BLaER1 treated with 17β-estradiol and CSF1 and Interleukin-3, amounts not matched to agents 10 nM and 100 nM (cell line): ENCODE measurements around the gene ZNF184.
"Not testable (repeated sequence)": the region's sequence is repeated elsewhere in the genome, so short reads cannot be mapped to it uniquely, and the experiment has no call there.

Source experiments
- H3K27ac ChIP-seq, 11 experiments: shearing (Covaris generic); formaldehyde crosslinking; 2 replicates each; pipeline ENCODE4 v1.8.1; 2022
- H3K27me3 ChIP-seq, 11 experiments: shearing (Covaris generic); formaldehyde crosslinking; 2 replicates each; pipeline ENCODE4 v1.8.1; 2022
- H3K36me3 ChIP-seq, 11 experiments: shearing (Covaris generic); formaldehyde crosslinking; 2 replicates each; pipeline ENCODE4 v1.8.1; 2022
- H3K4me1 ChIP-seq, 10 experiments: shearing (Covaris generic); formaldehyde crosslinking; 2 replicates each; pipeline ENCODE4 v1.8.1; 2022
- H3K4me2 ChIP-seq, 11 experiments: shearing (Covaris generic); formaldehyde crosslinking; 2 replicates each; pipeline ENCODE4 v1.8.1; 2022
- H3K4me3 ChIP-seq, 10 experiments: shearing (Covaris generic); formaldehyde crosslinking; 2 replicates each; pipeline ENCODE4 v1.8.1; 2022
- H3K9ac ChIP-seq, 11 experiments: shearing (Covaris generic); formaldehyde crosslinking; 2 replicates each; pipeline ENCODE4 v1.8.1; 2022
- H3K9me3 ChIP-seq, 11 experiments: shearing (Covaris generic); formaldehyde crosslinking; replicated peaks in 1 of 11; 2 replicates each; pipeline ENCODE4 v1.8.1; 2022
- H4K20me1 ChIP-seq, 11 experiments: shearing (Covaris generic); formaldehyde crosslinking; 2 replicates each; pipeline ENCODE4 v1.8.1; 2022
- Cebpa-rat ChIP-seq, 11 experiments: shearing (Covaris generic); IDR thresholded peaks; 2 replicates each; pipeline ENCODE4 v1.8.1; 2022

ZNF184 gene

DNA sequence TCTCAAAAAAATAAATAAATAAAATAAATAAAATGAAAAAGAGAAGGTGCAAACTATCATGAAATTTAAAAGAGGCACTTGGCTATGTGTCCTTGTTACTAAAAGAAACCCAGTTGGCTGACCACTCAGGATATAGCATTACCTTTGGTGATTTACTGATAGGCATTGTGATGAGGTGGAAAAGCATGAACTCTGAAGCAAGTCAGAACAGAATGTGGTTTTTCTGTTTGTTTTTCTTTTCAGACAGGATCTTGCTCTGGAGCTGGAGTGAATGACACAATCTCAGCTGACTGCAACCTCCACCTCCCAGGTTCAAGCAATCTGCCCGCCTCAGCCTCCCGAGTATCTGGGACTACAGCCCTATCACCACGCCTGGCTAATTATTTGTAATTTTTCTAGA, 31.9 kb downstream of the ZNF184 start:
- Histone ChIP-seq H3K27me3 (no peaks in the 10 kb centered on the region), H3K36me3 (peaks cover 28 to 51% (median 39%) of the 10 kb centered on the region in 11 experiments), H3K4me1 (no peaks in the 10 kb centered on the region), H3K9ac (no peak overlapping the region), H3K4me2 (no peak overlapping the region), H3K9me3 (peaks cover 64 to 92% (median 80%) of the 10 kb centered on the region in 11 experiments), H3K4me3 (no peak overlapping the region; a peak in 1 of 20 replicates), H3K27ac (no peak overlapping the region), H4K20me1 (no peaks in the 10 kb centered on the region)
- no peak for TF ChIP-seq Cebpa-rat (IDR thresholded peaks at IDR 0.05)

DNA sequence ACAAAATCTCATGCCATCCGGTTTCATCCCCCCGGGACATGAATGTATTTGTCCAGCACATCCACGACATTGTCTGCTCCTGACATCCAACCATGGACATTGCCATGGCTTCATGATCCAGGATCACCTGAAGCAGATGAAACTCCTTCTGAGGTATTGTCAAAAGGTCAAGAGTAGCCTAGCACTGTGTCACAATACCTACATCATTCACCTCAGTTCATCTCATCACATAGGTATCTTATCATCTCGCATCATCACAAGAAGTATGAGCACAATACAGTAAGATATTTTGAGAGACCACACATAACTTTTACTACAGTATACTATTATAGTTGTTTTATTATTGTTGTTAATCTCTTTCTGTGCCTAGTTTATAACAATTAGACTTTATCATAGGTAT, 33.5 kb downstream of the ZNF184 start:
- Histone ChIP-seq H3K4me2 (no peak overlapping the region), H3K27ac (no peak overlapping the region), H3K4me1 (no peaks in the 10 kb centered on the region), H3K9me3 (peaks cover 61 to 87% (median 78%) of the 10 kb centered on the region in 11 experiments), H3K27me3 (no peaks in the 10 kb centered on the region), H3K36me3 (peaks cover 12 to 40% (median 25%) of the 10 kb centered on the region in 11 experiments; a peak in 20 of 22 replicates), H3K4me3 (no peak overlapping the region), H4K20me1 (no peaks in the 10 kb centered on the region), H3K9ac (no peak overlapping the region)
- no peak for TF ChIP-seq Cebpa-rat (IDR thresholded peaks at IDR 0.05)

DNA sequence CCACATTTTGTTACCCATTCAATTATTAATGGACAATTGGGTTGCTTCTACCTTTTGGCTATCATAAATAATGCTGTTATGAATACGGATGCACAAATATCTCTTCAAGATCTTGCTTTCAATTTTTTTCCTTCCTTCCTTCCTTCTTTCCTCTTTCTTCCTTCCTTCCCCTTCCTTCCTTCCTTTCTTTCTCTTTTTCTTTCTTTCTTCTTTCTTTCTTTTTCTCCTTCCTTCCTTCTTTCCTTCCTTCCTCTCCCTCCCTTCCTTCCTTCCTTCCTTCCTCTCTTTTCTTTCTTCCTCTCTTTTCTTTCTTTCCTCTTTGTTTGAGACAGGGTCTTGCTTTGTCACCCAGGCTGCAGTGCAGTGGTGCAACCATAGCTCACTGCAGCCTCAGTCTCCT, 39.2 kb downstream of the ZNF184 start:
- Histone ChIP-seq H3K36me3 (peaks cover 0 to 12% (median 0%) of the 10 kb centered on the region in 11 experiments; a peak in 2 of 22 replicates), H3K4me1 (no peaks in the 10 kb centered on the region), H3K9ac (no peak overlapping the region), H3K27ac (no peak overlapping the region), H3K9me3 (peaks cover 27 to 72% (median 44%) of the 10 kb centered on the region in 11 experiments), H3K27me3 (no peaks in the 10 kb centered on the region), H3K4me2 (no peak overlapping the region), H3K4me3 (no peak overlapping the region), H4K20me1 (no peaks in the 10 kb centered on the region)
- TF ChIP-seq Cebpa-rat (IDR thresholded peaks at IDR 0.05), result no peak

DNA sequence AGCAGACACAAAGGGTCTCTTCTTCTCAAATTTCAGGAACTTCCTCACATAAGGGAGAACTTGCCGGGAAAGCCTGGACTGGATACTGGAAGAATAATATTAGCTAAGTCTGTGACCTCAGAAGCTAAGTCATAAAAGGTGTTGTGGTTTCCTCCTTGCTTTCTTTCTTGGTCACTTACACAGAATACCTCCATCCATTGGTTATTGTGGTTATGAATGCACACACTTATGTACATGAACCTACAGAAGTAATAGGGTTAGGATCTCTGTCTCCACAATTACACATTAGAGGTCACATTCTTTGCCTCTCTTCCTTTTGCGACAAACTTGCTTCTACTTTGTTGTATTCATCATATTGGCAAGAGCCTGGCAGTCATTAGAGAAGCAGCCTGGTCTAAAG, 43.9 kb downstream of the ZNF184 start:
- Histone ChIP-seq H3K9ac (no peak overlapping the region), H3K4me1 (no peaks in the 10 kb centered on the region), H4K20me1 (no peaks in the 10 kb centered on the region), H3K36me3 (no peaks in the 10 kb centered on the region), H3K4me3 (no peak overlapping the region), H3K4me2 (no peak overlapping the region), H3K27ac (no peak overlapping the region), H3K9me3 (peaks cover 16 to 67% (median 28%) of the 10 kb centered on the region in 11 experiments), H3K27me3 (no peaks in the 10 kb centered on the region)
- no peak for TF ChIP-seq Cebpa-rat (IDR thresholded peaks at IDR 0.05)

DNA sequence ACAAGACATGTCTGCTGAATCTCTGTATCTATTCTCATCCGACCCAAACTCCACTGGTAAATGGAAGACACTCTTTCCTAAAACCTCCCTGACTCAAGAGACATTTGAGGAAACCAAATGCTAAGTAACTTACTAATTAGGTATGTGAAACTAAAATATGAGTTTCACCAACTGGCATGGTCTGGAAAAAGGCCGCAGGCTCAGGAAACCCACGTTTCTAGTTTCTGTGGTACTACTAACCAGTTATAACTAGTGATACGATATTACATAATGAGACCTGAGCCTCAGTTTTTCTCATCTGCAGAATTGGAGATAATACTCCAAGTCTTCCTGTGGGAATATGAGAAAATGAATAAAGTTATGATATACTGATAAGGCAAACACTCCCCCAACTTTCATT, 44.4 kb downstream of the ZNF184 start:
- TF ChIP-seq Cebpa-rat (IDR thresholded peaks at IDR 0.05), result no peak
- Histone ChIP-seq H3K4me2 (no peak overlapping the region), H3K27ac (no peak overlapping the region), H3K4me3 (no peak overlapping the region), H4K20me1 (no peaks in the 10 kb centered on the region), H3K36me3 (no peaks in the 10 kb centered on the region), H3K9ac (no peak overlapping the region), H3K4me1 (no peaks in the 10 kb centered on the region), H3K9me3 (peaks cover 12 to 65% (median 24%) of the 10 kb centered on the region in 11 experiments; a peak in 21 of 22 replicates), H3K27me3 (no peaks in the 10 kb centered on the region)

DNA sequence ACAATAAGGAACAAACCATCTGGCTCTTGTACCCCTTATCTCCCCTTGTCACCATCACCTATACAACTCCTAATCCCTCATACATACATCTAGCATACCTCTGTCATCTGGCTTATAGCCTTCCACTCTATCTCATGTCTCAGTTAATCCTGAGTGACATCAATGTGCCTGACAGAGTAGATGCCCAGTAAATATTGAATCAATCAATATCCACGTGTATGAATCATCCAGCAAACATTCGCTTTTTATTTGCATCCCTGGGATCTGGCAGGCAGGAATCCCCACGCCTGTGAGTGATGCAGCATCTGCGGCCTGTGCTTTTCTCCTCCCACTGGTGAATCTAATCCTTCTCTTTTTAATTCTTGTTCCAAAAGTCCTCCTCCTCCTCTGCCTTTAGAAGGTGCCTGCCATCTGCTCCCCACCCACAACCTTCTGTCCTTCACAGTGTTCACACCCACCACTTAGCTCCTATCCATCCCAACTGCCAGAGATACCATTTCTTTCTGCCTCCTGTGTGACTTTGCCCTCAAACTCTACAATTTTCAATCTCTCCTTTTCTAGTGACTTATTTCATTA, 46.8 kb downstream of the ZNF184 start:
- H3K9ac ChIP-seq, result no peak overlapping the region
- H3K27ac ChIP-seq, result no peak overlapping the region
- no peaks in the 10 kb centered on the region for H3K4me1 ChIP-seq
- no peaks in the 10 kb centered on the region for H4K20me1 ChIP-seq
- peaks cover 24 to 65% (median 34%) of the 10 kb centered on the region in 11 experiments; a peak in 21 of 22 replicates for H3K9me3 ChIP-seq
- H3K27me3 ChIP-seq, result no peaks in the 10 kb centered on the region
- H3K4me3 ChIP-seq, result no peak overlapping the region
- H3K4me2 ChIP-seq, result no peak overlapping the region
- TF ChIP-seq Cebpa-rat (IDR thresholded peaks at IDR 0.05), result no peak
- no peaks in the 10 kb centered on the region; a peak in 1 of 22 replicates for H3K36me3 ChIP-seq

DNA sequence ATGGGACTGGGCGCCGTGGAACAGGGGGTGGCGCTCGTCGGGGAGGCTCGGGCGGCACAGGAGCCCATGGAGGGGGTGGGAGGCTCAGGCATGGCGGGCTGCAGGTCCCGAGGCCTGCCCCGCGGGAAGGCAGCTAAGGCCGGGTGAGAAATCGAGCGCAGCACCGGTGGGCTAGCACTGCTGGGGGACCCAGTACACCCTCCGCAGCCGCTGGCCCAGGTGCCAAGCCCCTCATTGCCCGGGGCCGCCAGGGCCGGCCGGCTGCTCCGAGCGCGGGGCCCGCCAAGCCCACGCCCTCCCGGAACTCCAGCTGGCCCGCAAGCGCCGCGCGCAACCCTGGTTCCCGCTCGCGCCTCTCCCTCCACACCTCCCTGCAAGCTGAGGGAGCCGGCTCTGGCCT, 48.1 kb downstream of the ZNF184 start:
- H3K4me1 ChIP-seq, H3K9ac ChIP-seq: not testable (repeated sequence)

DNA sequence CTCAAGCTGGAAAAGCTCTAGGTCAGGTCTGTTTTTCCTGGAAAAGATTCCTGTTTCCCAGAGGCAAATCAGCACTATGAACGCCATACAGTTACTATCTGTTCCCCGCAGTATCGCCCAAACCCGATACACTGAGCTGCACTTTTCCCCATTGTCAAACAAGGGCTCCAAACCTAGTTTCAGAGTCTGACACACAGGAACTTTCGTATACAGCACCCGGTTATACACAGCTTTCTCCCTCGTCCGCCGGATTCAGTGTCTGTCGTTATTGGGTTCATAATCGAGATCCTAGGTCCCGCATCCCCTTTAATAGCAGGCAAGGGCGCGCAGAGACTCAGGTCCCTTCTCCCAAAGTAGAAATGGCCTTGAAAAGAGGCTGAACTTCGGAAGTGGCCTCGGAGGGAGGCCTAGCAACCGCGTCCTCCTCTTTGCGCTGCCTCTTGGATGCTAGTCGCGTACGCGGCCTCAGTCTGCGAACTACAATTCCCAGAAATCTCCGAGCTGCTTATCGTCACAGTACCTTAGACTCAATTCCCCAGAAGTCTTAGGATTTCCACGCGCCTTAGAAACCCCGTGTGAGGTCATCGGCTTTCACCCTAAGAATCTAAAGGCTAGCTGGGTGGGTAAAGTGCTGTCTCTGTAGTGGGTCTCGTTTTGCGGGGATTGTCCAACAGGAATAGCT, 50.1 kb downstream of the ZNF184 start:
- Histone ChIP-seq H3K9me3 (peaks cover 24 to 62% (median 31%) of the 10 kb centered on the region in 11 experiments; a peak in 21 of 22 replicates), H3K9ac (no peak overlapping the region), H3K27me3 (no peaks in the 10 kb centered on the region), H3K4me2 (no peak overlapping the region), H3K4me3 (no peak overlapping the region), H3K36me3 (no peaks in the 10 kb centered on the region; a peak in 1 of 22 replicates), H3K4me1 (no peaks in the 10 kb centered on the region), H4K20me1 (no peaks in the 10 kb centered on the region), H3K27ac (no peak overlapping the region)
- no peak for TF ChIP-seq Cebpa-rat (IDR thresholded peaks at IDR 0.05)

More for the DNA sequence above, 48.1 kb downstream of the ZNF184 start:
- H3K27me3 ChIP-seq, H3K36me3 ChIP-seq, H3K4me2 ChIP-seq, H4K20me1 ChIP-seq, H3K4me3 ChIP-seq, H3K27ac ChIP-seq: not testable (repeated sequence)
- peaks cover 24 to 68% (median 33%) of the 10 kb centered on the region in 11 experiments; a peak in 21 of 22 replicates for H3K9me3 ChIP-seq

DNA sequence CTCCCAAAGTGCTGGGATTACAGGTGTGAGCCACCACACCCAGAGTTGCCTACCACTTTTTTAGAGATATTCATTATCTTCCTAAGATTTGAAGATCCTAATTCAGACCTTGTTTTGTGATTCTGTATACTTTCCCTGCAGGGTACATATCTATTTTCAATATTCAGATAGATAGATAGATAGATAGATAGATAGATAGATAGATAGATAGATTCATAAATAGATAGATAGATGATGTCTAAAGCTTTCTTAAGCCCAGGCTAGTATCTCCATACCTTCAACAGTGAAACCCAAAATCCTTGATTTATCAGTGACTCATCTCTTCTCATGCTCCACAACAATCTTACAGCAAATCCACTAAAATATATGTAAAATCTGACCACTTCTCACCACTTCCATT, 53.5 kb downstream of the ZNF184 start:
- H3K9ac ChIP-seq, result no peak overlapping the region
- H3K4me3 ChIP-seq, result no peak overlapping the region
- no peak for TF ChIP-seq Cebpa-rat (IDR thresholded peaks at IDR 0.05)
- H3K36me3 ChIP-seq, result no peaks in the 10 kb centered on the region; a peak in 1 of 22 replicates
- H3K27me3 ChIP-seq, result no peaks in the 10 kb centered on the region
- H3K4me2 ChIP-seq, result no peak overlapping the region
- H3K4me1 ChIP-seq, result no peaks in the 10 kb centered on the region
- no peaks in the 10 kb centered on the region for H4K20me1 ChIP-seq
- H3K9me3 ChIP-seq, result peaks cover 32 to 57% (median 39%) of the 10 kb centered on the region in 11 experiments
- H3K27ac ChIP-seq, result no peak overlapping the region

DNA sequence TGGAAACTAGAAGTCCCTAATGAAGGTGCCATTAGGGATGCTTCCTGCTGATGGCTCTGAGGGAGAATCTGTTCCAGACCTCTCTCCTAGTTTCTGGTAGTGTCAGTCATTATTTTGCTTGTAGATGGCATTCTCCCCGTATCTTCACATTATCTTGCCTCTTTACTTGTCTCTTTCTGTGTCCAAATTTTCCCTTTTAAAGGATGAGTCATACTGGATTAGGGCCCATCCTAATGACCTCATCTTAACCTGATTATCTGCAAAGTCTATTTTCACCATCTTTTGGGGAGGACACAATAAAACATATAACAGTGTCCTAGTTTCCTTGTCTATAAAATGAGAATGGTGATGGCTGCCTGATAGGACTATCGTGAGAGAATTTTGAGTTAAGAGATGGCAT, 57.0 kb downstream of the ZNF184 start:
- H4K20me1 ChIP-seq, result no peaks in the 10 kb centered on the region
- H3K4me1 ChIP-seq, result no peaks in the 10 kb centered on the region
- TF ChIP-seq Cebpa-rat (IDR thresholded peaks at IDR 0.05), result no peak
- H3K27me3 ChIP-seq, result no peaks in the 10 kb centered on the region
- H3K4me2 ChIP-seq, result no peak overlapping the region
- H3K4me3 ChIP-seq, result no peak overlapping the region
- H3K36me3 ChIP-seq, result no peaks in the 10 kb centered on the region
- H3K9me3 ChIP-seq, result peaks cover 21 to 50% (median 30%) of the 10 kb centered on the region in 11 experiments
- no peak overlapping the region for H3K27ac ChIP-seq
- no peak overlapping the region for H3K9ac ChIP-seq
